Astrocyte of the cerebellum (primary cell): ENCODE results near the gene SHQ1.

Source experiments
- DNase-seq: peaks from one replicate; pipeline ENCODE4 v3.0.0-alpha.2; 2011; ENCODE audit warnings: low read depth
- H3K4me3 ChIP-seq: 2 replicates; pipeline ENCODE4 v1.5.1; 2011; ENCODE audit warnings: mild to moderate bottlenecking, low read depth, low read length, moderate library complexity
- in situ Hi-C: cut with HindIII; loops from 2 replicates; pipeline ENCODE4 v1.10.0; 2017; ENCODE audit warnings: low sequenced_read_pairs
- TF ChIP-seq, protein P1 (sequence below): IDR thresholded peaks from 2 replicates; pipeline ENCODE4 v1.5.1; 2012; ENCODE audit warnings: low read length, low read depth, moderate library complexity, mild to moderate bottlenecking; ENCODE audit errors: missing control alignments

The SHQ1 gene

GRCh38 chr3:72727726-72728125, 120.5 kb downstream of the SHQ1 start:
- no peak for DNase-seq
- TF ChIP-seq, protein P1, sequence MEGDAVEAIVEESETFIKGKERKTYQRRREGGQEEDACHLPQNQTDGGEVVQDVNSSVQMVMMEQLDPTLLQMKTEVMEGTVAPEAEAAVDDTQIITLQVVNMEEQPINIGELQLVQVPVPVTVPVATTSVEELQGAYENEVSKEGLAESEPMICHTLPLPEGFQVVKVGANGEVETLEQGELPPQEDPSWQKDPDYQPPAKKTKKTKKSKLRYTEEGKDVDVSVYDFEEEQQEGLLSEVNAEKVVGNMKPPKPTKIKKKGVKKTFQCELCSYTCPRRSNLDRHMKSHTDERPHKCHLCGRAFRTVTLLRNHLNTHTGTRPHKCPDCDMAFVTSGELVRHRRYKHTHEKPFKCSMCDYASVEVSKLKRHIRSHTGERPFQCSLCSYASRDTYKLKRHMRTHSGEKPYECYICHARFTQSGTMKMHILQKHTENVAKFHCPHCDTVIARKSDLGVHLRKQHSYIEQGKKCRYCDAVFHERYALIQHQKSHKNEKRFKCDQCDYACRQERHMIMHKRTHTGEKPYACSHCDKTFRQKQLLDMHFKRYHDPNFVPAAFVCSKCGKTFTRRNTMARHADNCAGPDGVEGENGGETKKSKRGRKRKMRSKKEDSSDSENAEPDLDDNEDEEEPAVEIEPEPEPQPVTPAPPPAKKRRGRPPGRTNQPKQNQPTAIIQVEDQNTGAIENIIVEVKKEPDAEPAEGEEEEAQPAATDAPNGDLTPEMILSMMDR: no peak
- in situ Hi-C loops: no loop called here
- no peak overlapping the region for H3K4me3 ChIP-seq

DNA sequence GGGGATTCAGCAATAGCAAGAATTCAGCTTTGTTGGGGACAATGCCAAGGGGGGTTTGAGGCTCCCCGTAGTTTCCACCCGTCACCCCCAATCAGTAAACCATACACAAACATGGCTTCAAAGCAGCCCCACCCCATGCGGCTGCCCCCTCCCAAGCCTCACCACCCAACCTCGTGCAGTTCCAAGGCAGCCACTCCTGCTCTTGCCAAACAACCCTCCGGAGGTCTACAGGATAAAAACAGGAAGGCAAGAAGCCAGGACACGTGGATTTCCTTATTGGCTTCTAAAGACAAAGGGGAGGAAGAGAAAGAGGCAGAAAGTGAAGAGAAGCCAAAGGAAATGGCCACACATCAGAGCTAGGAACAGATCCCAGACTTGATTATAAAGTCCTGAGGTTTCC, 121.1 kb downstream of the SHQ1 start:
- H3K4me3 ChIP-seq: no peak overlapping the region
- TF ChIP-seq, protein P1: no peak
- DNase-seq: peak; percentile 12
- in situ Hi-C loops: no loop called here

DNA sequence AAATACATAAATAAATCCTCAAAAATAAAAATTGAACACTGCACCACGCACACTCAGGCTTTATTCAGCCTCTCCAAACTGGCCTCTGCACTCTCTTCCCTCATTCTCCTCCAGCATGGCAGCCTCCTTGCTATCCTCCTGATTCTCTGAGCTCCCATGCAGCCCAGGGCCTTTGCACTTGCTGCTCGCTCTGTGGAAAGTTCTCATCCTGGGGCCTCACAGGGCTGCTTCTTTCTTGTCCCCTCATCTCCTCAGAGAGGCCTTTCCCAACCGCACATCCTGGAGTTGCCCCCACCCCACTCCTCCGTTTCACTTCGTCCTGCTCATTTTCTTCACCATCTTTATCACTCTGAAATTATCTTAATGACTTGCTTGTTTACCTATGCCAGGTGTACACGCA, 123.0 kb downstream of the SHQ1 start:
- TF ChIP-seq, protein P1: no peak
- DNase-seq: no peak
- in situ Hi-C loops: no loop called here
- no peak overlapping the region for H3K4me3 ChIP-seq

DNA sequence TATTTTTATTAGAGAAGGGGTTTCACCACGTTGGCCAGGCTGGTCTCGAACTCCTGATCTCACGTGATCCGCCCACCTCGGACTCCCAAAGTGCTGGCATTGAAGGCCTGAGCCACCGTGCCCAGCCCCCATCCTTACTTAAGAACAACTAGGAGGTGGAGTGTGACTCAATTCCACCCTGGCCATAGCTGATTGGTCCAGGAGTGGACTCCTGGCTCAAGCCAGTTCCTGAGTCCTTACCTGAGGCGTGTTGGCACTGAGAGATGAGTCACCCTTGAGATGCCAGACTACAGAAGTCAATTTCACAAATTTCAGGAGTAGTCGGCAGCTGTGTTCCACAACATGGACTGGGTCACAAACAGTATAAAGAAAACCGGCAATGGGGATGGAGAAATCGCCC, 124.2 kb downstream of the SHQ1 start:
- in situ Hi-C loops: no loop called here
- no peak overlapping the region for H3K4me3 ChIP-seq
- TF ChIP-seq, protein P1: no peak
- DNase-seq: no peak

DNA sequence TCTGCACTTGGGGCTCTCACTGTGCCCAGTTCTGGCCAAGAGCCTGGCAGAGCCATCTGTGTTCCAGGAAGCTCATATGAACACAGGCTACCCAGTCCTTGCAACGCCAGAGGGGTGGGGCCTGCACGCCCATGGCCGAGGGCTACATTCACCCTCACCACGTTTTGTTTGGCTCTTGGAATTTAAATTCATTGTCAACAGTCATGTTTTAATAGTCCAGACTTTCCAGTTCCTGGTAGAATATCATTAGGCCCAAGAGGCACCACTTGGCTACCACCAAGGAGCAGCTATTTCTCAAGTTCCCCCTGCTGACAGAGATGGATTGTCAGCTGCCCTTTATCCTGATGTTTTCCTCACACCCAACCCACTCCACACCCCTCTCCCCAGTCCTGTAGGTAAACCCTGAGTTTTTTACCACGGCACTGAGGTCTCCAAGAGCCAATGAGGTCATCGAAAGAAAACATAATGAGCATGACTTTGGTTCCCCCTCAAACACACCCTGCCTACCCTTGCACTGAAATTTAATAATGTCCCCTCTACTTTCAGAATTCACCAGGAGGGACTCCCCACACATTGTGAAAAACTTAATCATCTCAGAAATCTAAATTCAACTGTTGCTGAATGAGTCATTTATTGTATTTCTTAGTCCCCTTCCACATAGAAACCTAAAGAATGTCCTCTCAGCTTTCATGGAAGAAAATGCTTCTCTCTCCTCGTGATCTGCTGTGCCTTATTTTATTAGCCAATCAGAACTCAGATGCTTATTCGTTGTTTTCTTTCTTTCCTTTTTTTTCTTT, 125.1 kb downstream of the SHQ1 start:
- peak; percentile 27 for DNase-seq
- in situ Hi-C loops: no loop called here
- TF ChIP-seq, protein P1: no peak
- H3K4me3 ChIP-seq: no peak overlapping the region

DNA sequence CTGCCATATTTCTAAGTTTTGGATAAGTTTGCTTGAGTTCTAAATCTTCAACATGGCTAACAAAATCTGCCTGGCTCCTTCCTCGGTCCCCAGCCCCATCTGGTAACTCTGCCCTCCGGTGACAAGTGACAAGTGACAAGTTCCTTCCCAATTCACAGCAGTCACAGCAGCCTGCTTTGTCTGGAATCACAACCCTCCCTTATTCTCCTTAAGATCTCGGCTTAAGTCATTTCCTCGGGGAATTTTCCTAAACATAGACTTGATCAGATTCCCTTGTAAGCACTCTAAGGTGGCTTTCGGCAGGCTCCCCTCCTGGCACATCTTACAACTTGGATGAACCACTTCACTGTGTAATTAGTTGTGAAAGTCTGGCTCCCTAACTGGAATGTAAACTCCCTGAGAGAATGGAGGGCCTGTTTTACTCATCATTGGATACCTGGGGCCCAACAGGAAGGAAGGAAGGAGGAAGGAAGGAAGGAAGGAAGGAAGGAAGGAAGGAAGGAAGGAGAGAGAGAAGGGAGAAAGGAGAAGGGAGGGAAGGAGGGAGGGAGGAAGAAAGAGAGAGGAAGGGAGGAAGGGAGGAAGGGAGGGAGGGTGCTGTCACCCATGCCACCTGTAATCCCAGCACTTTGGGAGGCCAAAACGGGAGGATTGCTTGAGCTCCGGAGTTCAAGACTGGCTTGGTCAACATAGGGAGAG, 126.4 kb downstream of the SHQ1 start:
- H3K4me3 ChIP-seq: no peak overlapping the region
- in situ Hi-C loops: no loop called here
- TF ChIP-seq, protein P1: no peak
- no peak for DNase-seq
